Tibial artery (tissue), 4 donors: ENCODE measurements around the gene NKIRAS1.

Experiments
- DNase-seq, 2 donors: peaks; one replicate each; pipeline ENCODE4 v3.0.0-alpha.2; 2019
- H3K27ac ChIP-seq, 2 donors: fragments of 200-600 bp; sonication (generic) in 1 of 2; 1 replicate in 1 of 2; 2 replicates in 1 of 2; pipeline ENCODE4 v1.5.1; 2018 to 2019; ENCODE audit warnings: mild to moderate bottlenecking in 1 of 2
- H3K27me3 ChIP-seq, 2 donors: fragments of 200-600 bp; sonication (generic) in 1 of 2; one replicate each; pipeline versions ENCODE4 v1.5.1 to v1.6.0; 2016 to 2019
- H3K36me3 ChIP-seq, 3 donors: fragments of 200-600 bp; sonication (generic) in 2 of 3; one replicate each; pipeline ENCODE4 v1.5.1; 2016 to 2019; ENCODE audit warnings: mild to moderate bottlenecking in 2 of 3
- H3K4me1 ChIP-seq, 4 donors: fragments of 200-600 bp; sonication (generic) in 2 of 4; 1 replicate in 3 of 4; 2 replicates in 1 of 4; pipeline ENCODE4 v1.5.1; 2016 to 2019
- H3K4me3 ChIP-seq, 2 donors: fragments of 200-600 bp; sonication (generic) in 1 of 2; 1 replicate in 1 of 2; 2 replicates in 1 of 2; pipeline ENCODE4 v1.5.1; 2018 to 2019; ENCODE audit warnings: mild to moderate bottlenecking in 2 of 2
- H3K9me3 ChIP-seq, 3 donors: fragments of 200-600 bp; sonication (generic) in 1 of 3; one replicate each; pipeline ENCODE4 v1.5.1; 2016 to 2019
- CTCF ChIP-seq, 2 experiments: fragments of 200-600 bp in 1 of 2; fragments of 450-650 bp in 1 of 2; IDR thresholded peaks; one replicate each; pipeline ENCODE4 v1.5.1; 2017 to 2019; ENCODE audit warnings: antibody characterized with exemption in 2 of 2, mild to moderate bottlenecking in 1 of 2, moderate library complexity in 1 of 2
- intact Hi-C: fragments of 100-400 bp; cut with DNase I; formaldehyde crosslinking; loops from one replicate; pipeline ENCODE4 v1.15.0; 2023; ENCODE audit warnings: low total_unique reads

NKIRAS1 gene

GRCh38 chr3:23867838-23868237, 49.0 kb downstream of the NKIRAS1 start:
- TF ChIP-seq CTCF (IDR thresholded peaks at IDR 0.05), result no peak
- Histone ChIP-seq H3K27me3 (no peaks in the 10 kb centered on the region), H3K4me1 (peaks cover 0 to 40% (median 18%) of the 10 kb centered on the region in 4 donors), H3K36me3 (no peaks in the 10 kb centered on the region), H3K9me3 (no peaks in the 10 kb centered on the region), H3K4me3 (no peak overlapping the region), H3K27ac (no peak overlapping the region)
- DNase-seq, result no peak
- intact Hi-C loops, result no loop called here

GRCh38 chr3:23867400-23867799, 49.4 kb downstream of the NKIRAS1 start:
- Histone ChIP-seq H3K27ac (no peak overlapping the region), H3K4me1 (peaks cover 0 to 40% (median 18%) of the 10 kb centered on the region in 4 donors)
- intact Hi-C loops, result no loop called here

DNA sequence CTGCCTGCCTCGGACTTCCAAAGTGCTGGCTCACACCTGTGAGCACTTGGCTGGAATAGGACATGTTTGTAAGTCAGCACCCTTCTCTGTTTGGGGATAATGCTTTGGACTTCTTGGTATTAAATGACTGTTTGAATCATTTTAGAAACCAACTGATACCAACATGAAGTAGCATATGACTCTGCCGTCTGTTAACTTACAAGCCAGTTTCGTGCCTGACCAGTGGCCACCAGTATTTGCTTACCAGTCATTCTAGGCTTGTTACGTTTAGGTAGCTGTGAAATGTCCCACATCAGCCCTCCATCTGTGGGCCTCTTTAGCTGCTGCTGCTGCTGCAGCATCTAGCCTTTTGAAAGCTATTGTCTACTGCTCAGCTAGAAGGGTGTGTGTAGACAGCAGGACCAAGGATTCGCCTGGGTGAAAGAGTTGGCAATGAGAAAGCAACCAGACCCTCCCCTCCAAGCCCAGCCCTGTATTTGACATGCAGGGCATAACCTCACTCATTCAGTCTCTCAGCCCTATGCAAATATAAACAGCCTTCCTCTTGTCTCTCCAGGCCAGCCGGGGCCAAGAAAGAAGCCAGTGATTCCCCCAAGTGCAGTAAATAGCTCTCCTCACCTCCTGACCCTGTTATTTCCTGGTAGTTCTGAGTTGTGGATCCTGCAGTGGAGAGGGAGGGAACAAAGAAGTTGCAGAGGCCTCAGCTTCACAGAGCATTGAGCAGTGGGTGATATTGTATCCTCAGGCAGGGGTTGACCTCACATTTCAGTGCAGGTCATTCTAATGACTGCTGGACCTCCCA, 51.0 kb downstream of the NKIRAS1 start:
- Histone ChIP-seq H3K4me3 (no peak overlapping the region), H3K36me3 (peaks cover 0 to 5% (median 4%) of the 10 kb centered on the region in 3 donors), H3K27ac (no peak overlapping the region), H3K27me3 (no peaks in the 10 kb centered on the region), H3K9me3 (no peaks in the 10 kb centered on the region), H3K4me1 (peaks cover 0 to 40% (median 18%) of the 10 kb centered on the region in 4 donors)
- TF ChIP-seq CTCF (IDR thresholded peaks at IDR 0.05), result no peak
- no peak for DNase-seq
- intact Hi-C loops, result no loop called here

More at GRCh38 chr3:23867400-23867799, 49.4 kb downstream of the NKIRAS1 start:
- Histone ChIP-seq H3K4me3 (no peak overlapping the region), H3K9me3 (no peaks in the 10 kb centered on the region), H3K27me3 (no peaks in the 10 kb centered on the region), H3K36me3 (no peaks in the 10 kb centered on the region)
- no peak for DNase-seq
- no peak for TF ChIP-seq CTCF (IDR thresholded peaks at IDR 0.05)

GRCh38 chr3:23864931-23865330, 51.9 kb downstream of the NKIRAS1 start:
- peaks cover 0 to 5% (median 4%) of the 10 kb centered on the region in 3 donors for H3K36me3 ChIP-seq
- TF ChIP-seq CTCF (IDR thresholded peaks at IDR 0.05), result no peak
- no peak overlapping the region for H3K27ac ChIP-seq
- H3K4me1 ChIP-seq, result peaks cover 0 to 40% (median 17%) of the 10 kb centered on the region in 4 donors
- no peaks in the 10 kb centered on the region for H3K9me3 ChIP-seq
- H3K27me3 ChIP-seq, result no peaks in the 10 kb centered on the region
- DNase-seq, result no peak
- intact Hi-C loops, result no loop called here
- no peak overlapping the region for H3K4me3 ChIP-seq

- peaks cover 0 to 49% (median 27%) of the 10 kb centered on the region in 4 donors for H3K4me1 ChIP-seq
- no peak for TF ChIP-seq CTCF (IDR thresholded peaks at IDR 0.05)
- intact Hi-C loops, result no loop called here
Observed at GRCh38 chr3:23863060-23863459, 53.7 kb downstream of the NKIRAS1 start.

More at GRCh38 chr3:23863060-23863459, 53.7 kb downstream of the NKIRAS1 start:
- no peaks in the 10 kb centered on the region for H3K27me3 ChIP-seq
- peaks cover 0 to 5% (median 4%) of the 10 kb centered on the region in 3 donors for H3K36me3 ChIP-seq
- H3K9me3 ChIP-seq, result no peaks in the 10 kb centered on the region
- no peak overlapping the region for H3K27ac ChIP-seq
- H3K4me3 ChIP-seq, result no peak overlapping the region
- no peak for DNase-seq
